Adrenal gland (tissue), 5 donors: ENCODE data around the gene LZTR1.

ENCODE experiments used
- CTCF ChIP-seq, 6 experiments: fragments of 450-650 bp in 4 of 6; fragments of 200-600 bp in 2 of 6; sonication (generic) in 1 of 6; IDR thresholded peaks; 1 replicate in 5 of 6; 2 replicates in 1 of 6; pipeline versions ENCODE4 v1.5.1 to v1.8.0; 2016 to 2021; ENCODE audit warnings: antibody characterized with exemption in 6 of 6, mild to moderate bottlenecking in 2 of 6, moderate library complexity in 1 of 6
- POLR2A ChIP-seq, 2 donors: fragments of 450-650 bp; IDR thresholded peaks; one replicate each; pipeline ENCODE4 v1.6.1; 2017; ENCODE audit warnings: antibody characterized with exemption in 2 of 2, mild to moderate bottlenecking in 2 of 2, moderate library complexity in 1 of 2
- donor health status: DM: no; HTN: no; CAD: no.

- TF ChIP-seq CTCF (IDR thresholded peaks at IDR 0.05) (no peak), POLR2A (IDR thresholded peaks at IDR 0.05) (no peak)
Measured at GRCh38 chr22:20946991-20947390, 35.1 kb upstream of the LZTR1 start.
